Measurements from ENCODE around the gene KPTN.

The KPTN gene

GRCh38 chr19:47434088-47434487, 49.9 kb downstream of the KPTN start:
- DNase-seq (ENCODE audit: low read depth) = no peak

GRCh38 chr19:47433121-47433520, 50.9 kb downstream of the KPTN start:
- DNase-seq (ENCODE audit: low read depth) = no peak

GRCh38 chr19:47432499-47432898, 51.5 kb downstream of the KPTN start:
- DNase-seq (ENCODE audit: low read depth) = no peak

GRCh38 chr19:47432091-47432490, 51.9 kb downstream of the KPTN start:
- no peak for DNase-seq (ENCODE audit: low read depth)

- DNase-seq (ENCODE audit: low read depth) = no peak
Observed at GRCh38 chr19:47430041-47430802, 53.8 kb downstream of the KPTN start.

- DNase-seq (ENCODE audit: low read depth) = no peak
Observed at GRCh38 chr19:47429140-47429793, 54.8 kb downstream of the KPTN start.

GRCh38 chr19:47428177-47428894, 55.7 kb downstream of the KPTN start:
- peak; percentile 89 for DNase-seq (ENCODE audit: low read depth)

- peak; percentile 34 for DNase-seq (ENCODE audit: low read depth)
Observed at GRCh38 chr19:47427241-47428176, 56.5 kb downstream of the KPTN start.

Measured in T-helper 22 cell (primary cell).